Activated T-cell treated with anti-CD3 and anti-CD28 coated beads for 24 hours (primary cell): Measurements from ENCODE around the gene VAV1.
"Not testable (repeated sequence)": the region's sequence is repeated elsewhere in the genome, so short reads cannot be mapped to it uniquely, and the experiment has no call there.

Source experiments
- DNase-seq: peaks from one replicate; pipeline ENCODE4 v3.0.0-alpha.2; 2020; ENCODE audit warnings: low read depth

Gene VAV1

GRCh38 chr19:6790194-6791128 is 18.0 kb downstream of the VAV1 start:
- no peak for DNase-seq

GRCh38 chr19:6791237-6791636 is 18.7 kb downstream of the VAV1 start:
- no peak for DNase-seq

- DNase-seq, result no peak
Observed at GRCh38 chr19:6793411-6793810, 20.9 kb downstream of the VAV1 start.

GRCh38 chr19:6793973-6794372 is 21.5 kb downstream of the VAV1 start:
- DNase-seq, result no peak

GRCh38 chr19:6794686-6795431 is 22.4 kb downstream of the VAV1 start:
- DNase-seq, result no peak

GRCh38 chr19:6796278-6796677 is 23.8 kb downstream of the VAV1 start:
- DNase-seq, result no peak

GRCh38 chr19:6797646-6798045 is 25.1 kb downstream of the VAV1 start:
- no peak for DNase-seq

GRCh38 chr19:6800160-6800790 is 27.8 kb downstream of the VAV1 start:
- not testable (repeated sequence) for DNase-seq

GRCh38 chr19:6800991-6801484 is 28.5 kb downstream of the VAV1 start:
- no peak for DNase-seq

- DNase-seq, result peak; percentile 77
Observed at GRCh38 chr19:6801485-6802086, 29.1 kb downstream of the VAV1 start.

- peak; percentile 66 for DNase-seq
Observed at GRCh38 chr19:6802336-6803035, 30.0 kb downstream of the VAV1 start.

- no peak for DNase-seq
Observed at GRCh38 chr19:6803036-6803404, 30.5 kb downstream of the VAV1 start.

GRCh38 chr19:6806488-6806887 is 34.0 kb downstream of the VAV1 start:
- no peak for DNase-seq

GRCh38 chr19:6807291-6807690 is 34.8 kb downstream of the VAV1 start:
- no peak for DNase-seq

GRCh38 chr19:6808494-6808893 is 36.0 kb downstream of the VAV1 start:
- DNase-seq, result no peak

- no peak for DNase-seq
Observed at GRCh38 chr19:6809262-6809661, 36.8 kb downstream of the VAV1 start.

GRCh38 chr19:6811378-6811777 is 38.9 kb downstream of the VAV1 start:
- no peak for DNase-seq

- DNase-seq, result no peak
Observed at GRCh38 chr19:6811906-6812305, 39.4 kb downstream of the VAV1 start.

GRCh38 chr19:6812612-6813011 is 40.1 kb downstream of the VAV1 start:
- DNase-seq, result no peak

GRCh38 chr19:6813659-6814058 is 41.2 kb downstream of the VAV1 start:
- no peak for DNase-seq

- DNase-seq, result no peak
Observed at GRCh38 chr19:6817179-6817578, 44.7 kb downstream of the VAV1 start.

- DNase-seq, result no peak
Observed at GRCh38 chr19:6818246-6818645, 45.7 kb downstream of the VAV1 start.
